RWPE2 (cell line): ENCODE results near the gene HHIPL1.

Experiments used
- ATAC-seq: fragments of 200-7000 bp; cut with Tn5 transposase; 3 replicates; pipeline ENCODE4 v1.9.1; 2021; ENCODE audit warnings: low read depth
- DNase-seq: peaks from one replicate; pipeline ENCODE4 v3.0.0-alpha.2; 2020; ENCODE audit warnings: low spot score
- H3K27ac ChIP-seq: fragments of 450-650 bp; 2 replicates; pipeline ENCODE4 v1.5.1; 2017; ENCODE audit warnings: mild to moderate bottlenecking; ENCODE audit not compliant: poor library complexity, severe bottlenecking
- H3K27me3 ChIP-seq: fragments of 250-450 bp; sonication (Bioruptor Pico); 2 replicates; pipeline ENCODE4 v1.5.1; 2021; ENCODE audit warnings: mild to moderate bottlenecking, moderate library complexity; ENCODE audit not compliant: insufficient read depth, poor library complexity, severe bottlenecking
- H3K36me3 ChIP-seq: fragments of 250-450 bp; sonication (Bioruptor Pico); 2 replicates; pipeline ENCODE4 v1.5.1; 2020; ENCODE audit warnings: low read depth, mild to moderate bottlenecking, moderate library complexity
- H3K4me1 ChIP-seq: fragments of 250-450 bp; sonication (Bioruptor Pico); 2 replicates; pipeline ENCODE4 v1.5.1; 2021; ENCODE audit warnings: mild to moderate bottlenecking, moderate library complexity; ENCODE audit not compliant: insufficient read depth, poor library complexity, severe bottlenecking
- H3K4me3 ChIP-seq: fragments of 250-450 bp; sonication (Bioruptor Pico); 2 replicates; pipeline ENCODE4 v1.5.1; 2021; ENCODE audit warnings: mild to moderate bottlenecking, moderate library complexity; ENCODE audit not compliant: severe bottlenecking
- H3K9me3 ChIP-seq: fragments of 250-450 bp; sonication (Bioruptor Pico); 2 replicates; pipeline ENCODE4 v1.5.1; 2021; ENCODE audit warnings: mild to moderate bottlenecking, moderate library complexity; ENCODE audit not compliant: severe bottlenecking
- TF ChIP-seq, protein P1 (sequence below): fragments of 450-650 bp; IDR thresholded peaks from one replicate; pipeline ENCODE4 v1.5.1; 2017; ENCODE audit warnings: mild to moderate bottlenecking, moderate library complexity; ENCODE audit not compliant: poor library complexity, severe bottlenecking

The HHIPL1 gene

GRCh38 chr14:99615497-99616157 is 29.3 kb upstream of the HHIPL1 start:
- TF ChIP-seq, protein P1, sequence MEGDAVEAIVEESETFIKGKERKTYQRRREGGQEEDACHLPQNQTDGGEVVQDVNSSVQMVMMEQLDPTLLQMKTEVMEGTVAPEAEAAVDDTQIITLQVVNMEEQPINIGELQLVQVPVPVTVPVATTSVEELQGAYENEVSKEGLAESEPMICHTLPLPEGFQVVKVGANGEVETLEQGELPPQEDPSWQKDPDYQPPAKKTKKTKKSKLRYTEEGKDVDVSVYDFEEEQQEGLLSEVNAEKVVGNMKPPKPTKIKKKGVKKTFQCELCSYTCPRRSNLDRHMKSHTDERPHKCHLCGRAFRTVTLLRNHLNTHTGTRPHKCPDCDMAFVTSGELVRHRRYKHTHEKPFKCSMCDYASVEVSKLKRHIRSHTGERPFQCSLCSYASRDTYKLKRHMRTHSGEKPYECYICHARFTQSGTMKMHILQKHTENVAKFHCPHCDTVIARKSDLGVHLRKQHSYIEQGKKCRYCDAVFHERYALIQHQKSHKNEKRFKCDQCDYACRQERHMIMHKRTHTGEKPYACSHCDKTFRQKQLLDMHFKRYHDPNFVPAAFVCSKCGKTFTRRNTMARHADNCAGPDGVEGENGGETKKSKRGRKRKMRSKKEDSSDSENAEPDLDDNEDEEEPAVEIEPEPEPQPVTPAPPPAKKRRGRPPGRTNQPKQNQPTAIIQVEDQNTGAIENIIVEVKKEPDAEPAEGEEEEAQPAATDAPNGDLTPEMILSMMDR, result no peak
- Histone ChIP-seq H3K27me3 (no peaks in the 10 kb centered on the region), H3K4me1 (peaks cover 34% of the 10 kb centered on the region), H3K36me3 (no peaks in the 10 kb centered on the region), H3K27ac (no peak overlapping the region), H3K9me3 (no peaks in the 10 kb centered on the region), H3K4me3 (no peak overlapping the region)
- DNase-seq, result no peak
- ATAC-seq, result no peak

DNA sequence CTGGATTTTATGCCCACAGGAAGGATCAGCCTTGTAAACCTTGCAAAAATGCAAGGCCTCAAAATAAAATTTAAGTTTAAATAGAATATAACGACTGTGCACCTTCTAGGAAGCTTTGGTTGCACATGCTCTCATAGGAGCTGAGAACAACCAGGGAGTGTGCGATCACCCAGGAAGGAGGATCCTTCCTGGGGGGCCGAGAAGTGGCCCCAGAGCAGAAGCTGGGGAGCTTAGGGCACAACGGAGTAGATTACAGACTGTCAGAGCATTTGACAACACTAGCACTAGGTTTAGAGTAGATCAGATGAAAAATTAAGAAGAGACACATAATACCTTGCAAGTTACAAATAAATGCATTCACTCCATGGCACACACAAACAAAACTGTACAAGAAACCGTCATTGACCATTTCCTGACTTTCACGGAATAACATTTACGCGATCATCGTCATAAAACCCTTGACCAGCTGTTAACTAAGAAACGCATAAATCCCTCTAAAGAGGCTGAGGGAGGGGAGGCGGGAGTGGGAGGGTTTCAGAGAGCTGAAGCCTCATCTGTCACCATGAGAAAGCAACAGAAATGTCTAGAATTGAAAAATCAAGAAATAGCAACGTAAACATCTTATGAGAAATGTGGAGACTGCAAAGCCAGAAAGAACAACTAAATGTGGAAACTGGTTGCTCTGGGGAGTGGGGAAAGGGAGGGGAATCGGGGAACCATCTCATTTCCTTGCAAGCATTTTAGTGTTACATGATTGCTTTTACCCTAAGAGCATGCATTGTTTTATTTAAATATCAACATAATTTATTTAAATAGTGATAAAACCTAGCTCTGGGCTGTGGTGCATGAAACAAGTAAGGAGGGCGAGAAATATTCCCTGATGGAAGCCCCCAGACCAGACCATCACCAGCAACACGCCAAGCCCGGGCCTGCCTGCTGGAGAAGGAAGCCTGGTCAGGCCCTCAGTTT is 27.8 kb upstream of the HHIPL1 start:
- TF ChIP-seq, protein P1, result no peak
- Histone ChIP-seq H3K4me1 (peaks cover 29% of the 10 kb centered on the region), H3K4me3 (no peak overlapping the region), H3K27me3 (no peaks in the 10 kb centered on the region), H3K36me3 (no peaks in the 10 kb centered on the region), H3K9me3 (no peaks in the 10 kb centered on the region), H3K27ac (no peak overlapping the region)
- no peak for ATAC-seq
- DNase-seq, result no peak

DNA sequence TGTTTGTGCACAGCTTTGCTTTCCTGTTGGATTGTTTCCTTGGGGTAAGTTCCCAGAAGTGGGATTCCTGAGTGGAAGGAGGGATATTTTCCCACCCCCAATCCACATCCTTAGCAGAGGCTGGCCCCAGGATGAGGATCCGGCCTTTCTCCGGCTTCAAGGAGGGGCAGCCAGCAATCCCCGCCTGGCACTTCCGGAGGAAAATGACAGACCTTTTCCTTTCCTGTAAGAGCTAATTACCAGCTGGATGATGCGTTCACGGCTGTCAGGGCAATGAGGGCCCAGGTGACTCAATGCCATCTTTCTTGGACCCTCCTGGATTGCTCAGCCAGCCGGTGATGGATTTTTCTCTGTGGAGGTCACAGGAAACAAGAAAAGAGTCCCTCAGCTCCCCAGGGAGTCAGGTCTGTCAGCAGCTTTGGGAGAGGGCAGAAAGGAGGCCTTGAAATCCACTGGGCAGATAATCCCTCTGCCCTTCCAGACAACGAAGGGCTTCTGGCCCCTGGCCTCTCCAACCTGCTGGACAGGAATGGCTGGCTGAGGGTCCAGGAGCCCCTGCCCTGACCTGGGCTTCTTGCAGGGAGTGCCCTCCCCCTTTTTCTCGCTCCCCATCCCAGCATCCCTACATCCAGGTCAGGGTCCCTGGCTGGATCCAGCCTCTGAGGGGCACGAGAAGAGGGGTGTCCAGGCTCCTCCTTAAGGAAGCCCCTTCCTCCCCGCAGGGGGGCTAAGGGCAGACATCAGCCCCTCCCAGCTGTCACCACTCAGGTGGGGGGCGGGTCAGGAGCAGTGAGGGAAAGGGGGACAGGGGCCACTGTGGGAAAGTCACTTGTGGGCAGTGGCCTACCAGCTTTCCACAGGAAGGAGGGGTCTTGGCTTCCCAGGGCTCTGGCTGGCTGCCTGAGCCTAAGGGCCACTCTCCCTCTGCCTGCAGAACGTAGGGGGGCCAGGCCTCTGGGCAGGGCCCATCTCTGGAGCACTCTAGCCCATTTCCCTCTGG is 24.8 kb upstream of the HHIPL1 start:
- no peak overlapping the region for H3K4me3 ChIP-seq
- TF ChIP-seq, protein P1, result no peak
- peaks cover 21% of the 10 kb centered on the region for H3K4me1 ChIP-seq
- no peaks in the 10 kb centered on the region for H3K36me3 ChIP-seq
- no peaks in the 10 kb centered on the region for H3K27me3 ChIP-seq
- ATAC-seq (peak; percentile 34), DNase-seq (no peak)
- H3K27ac ChIP-seq, result peak overlapping the region; percentile 64
- no peaks in the 10 kb centered on the region for H3K9me3 ChIP-seq

DNA sequence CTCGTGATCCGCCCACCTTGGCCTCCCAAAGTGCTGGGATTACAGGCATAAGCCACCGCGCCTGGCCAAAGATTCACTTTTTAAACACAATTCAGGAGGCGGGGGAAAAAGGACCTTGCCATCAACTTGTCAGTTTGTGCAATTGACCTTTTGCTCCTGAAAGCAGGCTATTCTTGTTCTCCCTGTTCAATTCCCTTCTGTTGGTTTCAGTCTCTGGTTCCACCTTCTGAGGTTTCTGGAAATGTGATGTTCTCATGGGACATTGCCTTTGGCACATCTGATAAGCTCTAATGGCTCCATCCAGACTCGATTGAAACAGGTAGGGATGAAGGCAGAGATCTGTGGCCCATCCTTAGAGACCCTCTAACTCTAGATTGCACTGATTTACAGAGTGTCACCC is 23.0 kb upstream of the HHIPL1 start:
- no peaks in the 10 kb centered on the region for H3K27me3 ChIP-seq
- no peaks in the 10 kb centered on the region for H3K9me3 ChIP-seq
- no peaks in the 10 kb centered on the region for H3K36me3 ChIP-seq
- no peak for DNase-seq
- TF ChIP-seq, protein P1, result no peak
- peaks cover 18% of the 10 kb centered on the region for H3K4me1 ChIP-seq
- H3K4me3 ChIP-seq, result no peak overlapping the region
- H3K27ac ChIP-seq, result peak overlapping the region; percentile 72
- no peak for ATAC-seq
